Smooth muscle cell (in vitro differentiated cells): ENCODE data around the gene JAG2. TPM values are rescaled to one million over a fixed set of nuclear protein-coding genes. Genes with fewer than 3 reads are reported as not detected.

ENCODE experiments used
- DNase-seq: peaks from one replicate; lab custom pipeline; 2025; ENCODE audit not compliant: unreplicated experiment; lab: John Stamatoyannopoulos, UW
- H2AFZ ChIP-seq: fragments of 200-600 bp; sonication (generic); 2 replicates; pipeline ENCODE4 v1.6.0; 2016; ENCODE audit warnings: antibody characterized with exemption, low read depth, mild to moderate bottlenecking
- H3F3A ChIP-seq: fragments of 200-600 bp; sonication (generic); 2 replicates; pipeline ENCODE4 v1.6.0; 2017; ENCODE audit warnings: antibody characterized with exemption, low read depth
- H3K27ac ChIP-seq: fragments of 200-600 bp; sonication (generic); 2 replicates; pipeline ENCODE4 v1.5.1; 2016; ENCODE audit warnings: low read depth, mild to moderate bottlenecking
- H3K27me3 ChIP-seq: fragments of 200-600 bp; sonication (generic); 2 replicates; pipeline ENCODE4 v1.6.1; 2016; ENCODE audit warnings: low read depth, mild to moderate bottlenecking
- H3K36me3 ChIP-seq: fragments of 200-600 bp; sonication (generic); 2 replicates; pipeline ENCODE4 v1.5.1; 2016; ENCODE audit warnings: low read depth
- H3K4me1 ChIP-seq: fragments of 200-600 bp; sonication (generic); 2 replicates; pipeline ENCODE4 v1.5.1; 2016; ENCODE audit warnings: low read depth
- H3K4me2 ChIP-seq: fragments of 200-600 bp; sonication (generic); 2 replicates; pipeline ENCODE4 v1.6.0; 2016; ENCODE audit warnings: mild to moderate bottlenecking
- H3K4me3 ChIP-seq: fragments of 200-600 bp; sonication (generic); 2 replicates; pipeline ENCODE4 v1.5.1; 2016; ENCODE audit warnings: mild to moderate bottlenecking
- H3K79me2 ChIP-seq: fragments of 200-600 bp; sonication (generic); 2 replicates; pipeline ENCODE4 v1.6.0; 2016; ENCODE audit warnings: low read depth, mild to moderate bottlenecking
- H3K9ac ChIP-seq: fragments of 200-600 bp; sonication (generic); 2 replicates; pipeline ENCODE4 v1.6.0; 2016; ENCODE audit warnings: low read depth
- H3K9me3 ChIP-seq: fragments of 200-600 bp; sonication (generic); replicated peaks from 2 replicates; pipeline ENCODE4 v1.5.1; 2016; ENCODE audit warnings: low read depth
- H4K20me1 ChIP-seq: fragments of 200-600 bp; sonication (generic); 2 replicates; pipeline ENCODE4 v1.6.0; 2016; ENCODE audit warnings: low read depth
- CTCF ChIP-seq: fragments of 200-600 bp; sonication (generic); IDR thresholded peaks from 2 replicates; pipeline ENCODE4 v1.5.1; 2017; ENCODE audit warnings: borderline replicate concordance, mild to moderate bottlenecking, antibody characterized with exemption; ENCODE audit not compliant: insufficient read depth, poor library complexity, severe bottlenecking
- WGBS: methylation state at CpG from one replicate; pipeline ENCODE4 v1.1.7; 2016; ENCODE audit warnings: low lambda C conversion rate; 5-methylcytosine and 5-hydroxymethylcytosine counted together
- polyA plus RNA-seq: library from polyadenylated mRNA; unstranded; fragments of >200 nt; fragmentation: Nextera tagmentation; extraction: Ambion mirVana; gene quantifications from 2 replicates; pipeline ENCODE4 v1.2.1, GENCODE V29; 2016
- total RNA-seq: library from RNA; depleted of rRNA; stranded (reverse); fragments of >200 nt; gene quantifications from 2 replicates; pipeline ENCODE4 v1.2.3, GENCODE V29; 2014

The JAG2 gene
- total and polyA plus RNA-seq, 2 experiments from 2014 or later, result 5.0 to 5.8 TPM

- no peak overlapping the region for H3K4me3 ChIP-seq
- no peak for TF ChIP-seq CTCF
- H3K27me3 ChIP-seq, result no peaks in the 10 kb centered on the region
- H3K4me1 ChIP-seq, result no peaks in the 10 kb centered on the region
- no peaks in the 10 kb centered on the region for H3K79me2 ChIP-seq
- no peak for DNase-seq
- no peaks in the 10 kb centered on the region for H3K9me3 ChIP-seq
- no peak overlapping the region for H3K9ac ChIP-seq
- no peaks in the 10 kb centered on the region for H3K36me3 ChIP-seq
- no peaks in the 10 kb centered on the region for H4K20me1 ChIP-seq
- no peak overlapping the region for H2AFZ ChIP-seq
- H3K4me2 ChIP-seq, result no peak overlapping the region
- no peak overlapping the region for H3K27ac ChIP-seq
- no peaks in the 10 kb centered on the region for H3F3A ChIP-seq
- WGBS, result 96% methylated on average over 28 of the region's 28 CpGs
These were observed 23.0 kb downstream of the JAG2 start for GRCh38 chr14:105145381-105146180.

GRCh38 chr14:105144666-105145380 is 23.8 kb downstream of the JAG2 start:
- Histone ChIP-seq H3K36me3 (no peaks in the 10 kb centered on the region), H3K27ac (no peak overlapping the region), H3K4me2 (no peak overlapping the region), H3K79me2 (no peaks in the 10 kb centered on the region), H3K4me1 (no peaks in the 10 kb centered on the region), H3K4me3 (no peak overlapping the region), H3F3A (no peaks in the 10 kb centered on the region), H2AFZ (no peak overlapping the region), H3K27me3 (no peaks in the 10 kb centered on the region), H3K9me3 (no peaks in the 10 kb centered on the region), H3K9ac (no peak overlapping the region), H4K20me1 (no peaks in the 10 kb centered on the region)
- DNase-seq, result no peak
- TF ChIP-seq CTCF, result no peak
- WGBS, result 94% methylated on average over 32 of the region's 32 CpGs

GRCh38 chr14:105144026-105144665 is 24.4 kb downstream of the JAG2 start:
- Histone ChIP-seq H3K4me3 (no peak overlapping the region), H3K9me3 (no peaks in the 10 kb centered on the region), H3K4me2 (no peak overlapping the region), H3K27me3 (no peaks in the 10 kb centered on the region), H3F3A (no peaks in the 10 kb centered on the region), H4K20me1 (no peaks in the 10 kb centered on the region), H3K27ac (no peak overlapping the region), H3K4me1 (no peaks in the 10 kb centered on the region), H3K36me3 (no peaks in the 10 kb centered on the region), H3K79me2 (no peaks in the 10 kb centered on the region), H2AFZ (no peak overlapping the region), H3K9ac (no peak overlapping the region)
- TF ChIP-seq CTCF, result no peak
- no peak for DNase-seq
- WGBS, result 89% methylated on average over 9 of the region's 16 CpGs
